Adrenal gland (tissue), 12 donors: ENCODE measurements around the gene SAP30BP. TPM values are rescaled to one million over a fixed set of nuclear protein-coding genes. Genes with fewer than 3 reads are reported as not detected.
A peak's percentile ranks its signal among the peaks of the same experiment; 100 is the strongest.

ENCODE experiments used
- DNase-seq, 7 donors: peaks; one replicate each; pipeline ENCODE4 v3.0.0-alpha.2; 2019 to 2020
- H3K27ac ChIP-seq, 5 donors: fragments of 200-600 bp; sonication (generic) in 4 of 5; 1 replicate in 3 of 5; 2 replicates in 2 of 5; pipeline versions ENCODE4 v1.5.1 to v1.8.0; 2016 to 2020; ENCODE audit warnings: mild to moderate bottlenecking in 1 of 5
- H3K27me3 ChIP-seq: fragments of 200-600 bp; 2 replicates; pipeline ENCODE4 v1.8.0; 2021
- H3K36me3 ChIP-seq, 2 donors: fragments of 200-600 bp; replicated peaks in 1 of 2; 1 replicate in 1 of 2; 2 replicates in 1 of 2; pipeline versions ENCODE4 v1.5.1 to v1.8.0; 2018 to 2022
- H3K4me1 ChIP-seq, 2 donors: fragments of 200-600 bp; replicated peaks in 1 of 2; 1 replicate in 1 of 2; 2 replicates in 1 of 2; pipeline versions ENCODE4 v1.5.1 to v1.8.0; 2018 to 2021
- H3K4me3 ChIP-seq, 4 donors: fragments of 200-600 bp; sonication (generic) in 3 of 4; one replicate each; pipeline ENCODE4 v1.5.1; 2016 to 2018
- H3K9me3 ChIP-seq, 3 donors: fragments of 200-600 bp; sonication (generic) in 1 of 3; replicated peaks in 1 of 3; 1 replicate in 2 of 3; 2 replicates in 1 of 3; pipeline versions ENCODE4 v1.5.1 to v1.8.0; 2016 to 2021
- CTCF ChIP-seq, 6 experiments: fragments of 450-650 bp in 4 of 6; fragments of 200-600 bp in 2 of 6; sonication (generic) in 1 of 6; IDR thresholded peaks; 1 replicate in 5 of 6; 2 replicates in 1 of 6; pipeline versions ENCODE4 v1.5.1 to v1.8.0; 2016 to 2021; ENCODE audit warnings: antibody characterized with exemption in 6 of 6, mild to moderate bottlenecking in 2 of 6, moderate library complexity in 1 of 6
- POLR2A ChIP-seq, 2 donors: fragments of 450-650 bp; IDR thresholded peaks; one replicate each; pipeline ENCODE4 v1.6.1; 2017; ENCODE audit warnings: antibody characterized with exemption in 2 of 2, mild to moderate bottlenecking in 2 of 2, moderate library complexity in 1 of 2
- WGBS, 4 donors: extraction: QIAGEN DNeasy Blood & Tissue Kit in 2 of 4; methylation state at CpG; one replicate each; pipeline versions ENCODE4 v1.1.5 to v1.1.7; 2013 to 2017; 5-methylcytosine and 5-hydroxymethylcytosine counted together
- intact Hi-C, 2 donors: fragments of 100-400 bp; cut with DNase I; formaldehyde crosslinking; loops; one replicate each; pipeline versions ENCODE4 v1.14.1 to v1.15.0; 2022 to 2023
- polyA plus RNA-seq, 3 donors: library from polyadenylated mRNA; stranded (reverse); fragments of 200-250 nt in 2 of 3; fragments of 350-450 nt in 1 of 3; fragmentation: Illumina TruSeq in 1 of 3; extraction: RNeasy Lipid Tissue Mini Kit (QIAGEN cat#74804) in 1 of 3; gene quantifications; one replicate each; pipeline ENCODE4 v1.2.3, GENCODE V29; 2013 to 2014
- total RNA-seq, 9 donors: library from RNA; depleted of rRNA in 4 of 9; stranded (reverse); fragments of >200 nt in 4 of 9; fragments of 120-200 nt in 1 of 9; fragmentation: NEBNext Ultra II Directional in 1 of 9; extraction: Animal tissue kit (Norgen Biotek cat#: 25700) in 1 of 9; gene quantifications; one replicate each; pipeline versions ENCODE4 v1.1.0 to v1.2.4, GENCODE V29; 2013 to 2023
- donor health status: healthy with polysubstance abuse.
- donor health status: Bipolar disorder and iron deficiency.
- donor health status: DM: yes; HTN: yes; CAD: no.
- donor health status: DM: no; HTN: no; CAD: no.
- donor health status: DM: no; HTN: no; CAD: no.
- donor health status: DM: yes; HTN: yes; CAD: no.

Gene SAP30BP
- total and polyA plus RNA-seq, 12 donors = 45.3 to 130 (median 69.1) TPM

DNA sequence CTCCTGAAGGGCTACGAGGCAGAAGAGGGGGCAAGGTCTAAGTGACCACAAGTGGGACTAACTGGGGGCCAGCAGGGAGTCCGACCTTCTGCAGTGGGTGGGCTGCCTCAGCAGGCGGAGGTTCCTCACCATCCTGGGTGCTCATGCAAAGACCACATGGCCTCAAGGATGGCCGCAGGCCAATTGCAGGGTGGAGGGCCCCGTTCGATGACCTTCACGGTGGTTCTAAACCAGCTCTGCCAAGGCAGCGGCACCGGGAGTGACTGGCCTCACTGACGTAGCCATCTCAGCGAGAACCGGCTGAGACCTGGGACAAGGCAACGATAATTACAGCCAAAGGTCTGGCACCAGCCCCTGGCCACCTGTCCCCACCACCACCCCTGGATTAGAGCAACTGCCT, 28.2 kb upstream of the SAP30BP start:
- no peak for TF ChIP-seq POLR2A (IDR thresholded peaks at IDR 0.05)
- TF ChIP-seq CTCF (IDR thresholded peaks at IDR 0.05) = no peak
- Histone ChIP-seq H3K36me3 (no peaks in the 10 kb centered on the region), H3K4me3 (no peak overlapping the region), H3K9me3 (no peaks in the 10 kb centered on the region), H3K27me3 (no peaks in the 10 kb centered on the region), H3K4me1 (peaks cover 5% of the 10 kb centered on the region in 2 donors), H3K27ac (no peak overlapping the region)
- peak in 4 of 7 donors; percentile 33 to 74 (median 64) for DNase-seq
- intact Hi-C loops = no loop called here
- 60 to 87% (median 74%) methylated on average over 4 to 13 of the region's 13 CpGs for WGBS, 4 donors

DNA sequence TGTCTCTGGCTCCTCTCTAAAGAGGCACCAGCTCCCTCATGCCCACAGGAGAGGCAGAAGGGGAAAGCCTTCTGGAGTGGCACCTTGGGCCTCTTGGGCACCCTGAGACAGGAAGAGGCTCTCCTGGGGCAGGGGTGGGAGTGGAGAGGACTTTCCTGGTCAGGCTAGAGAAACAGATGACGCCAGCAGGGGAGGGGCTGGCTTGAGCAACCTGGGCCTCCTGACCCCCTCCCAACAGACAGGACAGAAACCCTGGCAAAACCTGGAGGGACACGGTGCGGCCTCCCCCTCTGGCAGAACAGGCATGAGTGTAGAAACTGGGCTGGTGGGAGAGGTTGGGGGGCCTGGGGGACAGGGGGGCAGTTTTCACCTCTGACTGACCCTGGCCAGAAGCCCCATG, 27.8 kb upstream of the SAP30BP start:
- Histone ChIP-seq H3K36me3 (no peaks in the 10 kb centered on the region), H3K4me1 (peaks cover under 1% of the 10 kb centered on the region in 2 donors), H3K9me3 (no peaks in the 10 kb centered on the region), H3K27ac (no peak overlapping the region), H3K27me3 (no peaks in the 10 kb centered on the region), H3K4me3 (no peak overlapping the region)
- intact Hi-C loops = no loop called here
- TF ChIP-seq CTCF (IDR thresholded peaks at IDR 0.05) (no peak), POLR2A (IDR thresholded peaks at IDR 0.05) (no peak)
- DNase-seq = no peak
- WGBS, 4 donors = 83 to 100% (median 91%) methylated on average over 3 of the region's 3 CpGs

DNA sequence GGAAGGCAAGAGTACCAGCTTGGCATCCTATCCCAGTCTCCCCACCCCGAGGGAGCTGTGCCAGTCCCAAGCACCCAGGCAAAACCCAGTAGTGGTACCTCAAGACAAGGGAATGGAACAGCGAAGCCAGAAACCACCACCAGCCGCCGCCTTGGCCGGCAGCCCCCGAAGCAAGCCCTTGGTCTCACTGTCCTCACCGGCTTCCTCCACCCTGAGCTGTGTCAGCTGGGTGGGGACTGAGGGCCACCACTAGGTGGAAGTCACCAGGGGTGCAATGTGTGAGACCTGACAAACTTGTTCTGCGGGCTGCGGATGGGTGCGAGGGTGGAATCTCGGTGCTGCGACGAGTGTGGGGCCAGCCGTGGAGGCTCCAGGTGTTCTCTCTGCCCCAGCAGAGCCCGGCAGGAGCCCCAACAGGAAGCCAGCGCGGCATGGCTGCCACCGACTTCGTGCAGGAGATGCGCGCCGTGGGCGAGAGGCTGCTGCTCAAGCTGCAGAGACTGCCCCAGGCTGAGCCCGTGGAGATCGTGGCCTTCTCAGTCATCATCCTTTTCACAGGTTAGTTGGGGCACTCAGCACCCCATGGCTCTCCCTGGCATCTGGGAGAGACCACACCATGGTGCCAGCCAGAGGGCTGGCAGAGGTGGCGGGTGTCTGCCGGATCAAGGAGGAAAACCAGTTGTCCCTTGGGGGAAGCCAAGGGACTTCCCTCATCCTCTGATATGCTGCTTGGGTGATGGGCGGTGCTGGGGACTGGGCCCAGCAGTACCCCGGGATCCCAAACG, 27.2 kb upstream of the SAP30BP start:
- no peaks in the 10 kb centered on the region for H3K9me3 ChIP-seq
- H3K4me3 ChIP-seq = no peak overlapping the region
- no peaks in the 10 kb centered on the region for H3K36me3 ChIP-seq
- intact Hi-C loops = no loop called here
- H3K27ac ChIP-seq = no peak overlapping the region
- DNase-seq = no peak
- no peaks in the 10 kb centered on the region for H3K27me3 ChIP-seq
- TF ChIP-seq POLR2A (IDR thresholded peaks at IDR 0.05) (no peak), CTCF (IDR thresholded peaks at IDR 0.05) (no peak)
- H3K4me1 ChIP-seq = no peaks in the 10 kb centered on the region
- 84 to 93% (median 91%) methylated on average over 7 to 30 of the region's 30 CpGs for WGBS, 4 donors

GRCh38 chr17:75640556-75641119, 26.5 kb upstream of the SAP30BP start:
- intact Hi-C loops = no loop called here
- Histone ChIP-seq H3K36me3 (no peaks in the 10 kb centered on the region), H3K4me1 (no peaks in the 10 kb centered on the region), H3K4me3 (no peak overlapping the region), H3K27ac (no peak overlapping the region), H3K27me3 (no peaks in the 10 kb centered on the region), H3K9me3 (no peaks in the 10 kb centered on the region)
- no peak for DNase-seq
- 94 to 97% (median 95%) methylated on average over 9 to 13 of the region's 13 CpGs for WGBS, 4 donors
- TF ChIP-seq CTCF (IDR thresholded peaks at IDR 0.05) = no peak
